Measurements from ENCODE around the gene TBC1D1. TPM values are rescaled to one million over a fixed set of nuclear protein-coding genes. Genes with fewer than 3 reads are reported as not detected.
A peak's percentile ranks its signal among the peaks of the same experiment; 100 is the strongest.

Gene TBC1D1
- total RNA-seq, 1 donor = 59.9 TPM

DNA sequence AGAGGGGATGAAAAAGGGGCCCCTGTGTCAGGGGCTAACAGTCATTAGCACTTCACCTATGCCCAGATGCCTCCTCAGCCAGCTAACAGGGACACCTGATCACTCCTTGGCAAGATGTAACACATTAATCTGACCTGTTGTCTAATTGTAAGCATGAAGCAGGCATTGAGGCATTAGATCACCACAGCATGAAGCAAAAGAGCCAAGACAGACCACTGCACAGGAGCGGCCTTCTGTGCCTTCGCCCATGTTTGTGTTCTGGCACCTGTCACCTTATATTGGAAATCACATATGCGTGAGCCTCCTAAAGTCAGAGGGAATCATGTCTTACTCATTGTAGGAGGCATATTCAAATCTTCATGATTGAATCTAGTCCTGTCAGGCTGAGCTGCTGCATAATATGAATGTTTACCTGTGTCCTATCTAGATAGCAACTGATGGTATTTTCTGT, 117.7 kb downstream of the TBC1D1 start:
- no peak overlapping the region for H3K4me3 ChIP-seq (ENCODE audit: low read depth, low read length)
- TF ChIP-seq, protein P1, sequence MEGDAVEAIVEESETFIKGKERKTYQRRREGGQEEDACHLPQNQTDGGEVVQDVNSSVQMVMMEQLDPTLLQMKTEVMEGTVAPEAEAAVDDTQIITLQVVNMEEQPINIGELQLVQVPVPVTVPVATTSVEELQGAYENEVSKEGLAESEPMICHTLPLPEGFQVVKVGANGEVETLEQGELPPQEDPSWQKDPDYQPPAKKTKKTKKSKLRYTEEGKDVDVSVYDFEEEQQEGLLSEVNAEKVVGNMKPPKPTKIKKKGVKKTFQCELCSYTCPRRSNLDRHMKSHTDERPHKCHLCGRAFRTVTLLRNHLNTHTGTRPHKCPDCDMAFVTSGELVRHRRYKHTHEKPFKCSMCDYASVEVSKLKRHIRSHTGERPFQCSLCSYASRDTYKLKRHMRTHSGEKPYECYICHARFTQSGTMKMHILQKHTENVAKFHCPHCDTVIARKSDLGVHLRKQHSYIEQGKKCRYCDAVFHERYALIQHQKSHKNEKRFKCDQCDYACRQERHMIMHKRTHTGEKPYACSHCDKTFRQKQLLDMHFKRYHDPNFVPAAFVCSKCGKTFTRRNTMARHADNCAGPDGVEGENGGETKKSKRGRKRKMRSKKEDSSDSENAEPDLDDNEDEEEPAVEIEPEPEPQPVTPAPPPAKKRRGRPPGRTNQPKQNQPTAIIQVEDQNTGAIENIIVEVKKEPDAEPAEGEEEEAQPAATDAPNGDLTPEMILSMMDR (IDR thresholded peaks at IDR 0.05; ENCODE audit: insufficient read depth, low read length) = no peak
- DNase-seq (ENCODE audit: low read depth) = no peak

DNA sequence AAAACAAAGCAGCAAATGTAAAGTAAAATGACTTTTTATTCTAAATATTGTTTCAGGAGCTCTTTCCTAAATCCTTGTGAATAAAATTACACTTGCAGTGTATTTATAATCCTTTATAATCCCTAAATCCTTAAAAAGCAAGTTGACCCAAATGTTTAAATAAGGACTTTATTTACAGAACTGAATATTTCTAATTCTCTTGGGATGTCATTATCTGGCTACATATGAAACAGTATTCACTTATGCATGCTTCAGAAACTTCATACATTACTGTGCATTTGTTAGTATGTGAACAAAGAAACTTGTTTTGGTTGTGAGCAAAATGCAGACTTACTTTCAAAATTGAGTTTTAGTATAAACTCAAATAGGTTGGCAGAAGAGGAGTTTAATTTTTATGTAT, 118.5 kb downstream of the TBC1D1 start:
- no peak overlapping the region for H3K4me3 ChIP-seq (ENCODE audit: low read depth, low read length)
- DNase-seq (ENCODE audit: low read depth) = no peak
- TF ChIP-seq, protein P1 (IDR thresholded peaks at IDR 0.05; ENCODE audit: insufficient read depth, low read length) = no peak

DNA sequence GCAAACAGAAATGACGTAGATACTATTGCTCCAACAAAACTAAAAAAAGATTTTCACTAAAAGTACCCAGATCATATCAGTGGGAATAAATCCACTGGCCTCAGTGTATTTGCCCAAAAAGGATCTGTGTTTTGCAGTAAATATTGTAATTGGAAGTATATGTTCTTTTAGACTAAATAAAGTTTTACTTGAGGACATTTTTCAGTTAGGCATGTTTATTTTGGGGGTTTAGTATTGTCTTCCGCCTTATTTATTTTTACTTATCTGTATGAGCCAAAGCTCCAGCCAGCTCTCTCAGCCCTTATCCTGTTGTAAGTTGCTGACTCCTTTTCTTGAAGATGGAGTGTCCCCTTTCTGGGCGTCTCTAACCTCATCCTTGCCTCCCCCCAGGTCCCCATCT, 119.1 kb downstream of the TBC1D1 start:
- TF ChIP-seq, protein P1 (IDR thresholded peaks at IDR 0.05; ENCODE audit: insufficient read depth, low read length) = no peak
- H3K4me3 ChIP-seq (ENCODE audit: low read depth, low read length) = no peak overlapping the region
- no peak for DNase-seq (ENCODE audit: low read depth)

DNA sequence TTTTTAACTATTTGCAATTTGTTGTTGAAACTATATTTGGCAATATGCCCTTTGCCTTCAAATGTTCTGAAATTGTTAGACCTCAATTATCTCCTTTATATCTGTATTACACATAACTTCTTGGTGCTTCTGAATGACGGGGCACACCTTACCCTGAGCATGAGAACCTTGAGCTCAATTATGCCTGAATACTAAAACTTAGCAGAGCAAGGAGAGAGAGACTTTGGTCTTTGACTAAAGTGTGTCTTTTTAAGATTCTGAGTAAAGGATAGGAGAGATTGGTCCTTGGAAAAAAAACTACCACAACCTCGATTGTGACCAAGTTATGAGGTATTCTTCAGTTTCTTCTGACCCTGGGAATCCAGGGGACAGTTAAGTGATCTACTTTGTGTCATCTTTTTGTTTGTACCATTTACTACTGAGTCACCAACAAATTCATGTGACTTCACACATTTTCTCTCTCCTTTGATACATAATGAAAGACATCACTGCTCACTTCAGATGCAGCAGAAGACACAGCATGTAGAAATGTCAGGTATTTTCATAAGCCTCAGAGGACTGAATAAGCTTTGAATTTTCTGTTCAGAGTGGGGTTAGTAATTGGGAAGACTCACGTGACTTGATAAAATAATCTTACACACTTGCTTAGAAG, 120.8 kb downstream of the TBC1D1 start:
- no peak overlapping the region for H3K4me3 ChIP-seq (ENCODE audit: low read depth, low read length)
- TF ChIP-seq, protein P1 (IDR thresholded peaks at IDR 0.05; ENCODE audit: insufficient read depth, low read length) = no peak
- no peak for DNase-seq (ENCODE audit: low read depth)

DNA sequence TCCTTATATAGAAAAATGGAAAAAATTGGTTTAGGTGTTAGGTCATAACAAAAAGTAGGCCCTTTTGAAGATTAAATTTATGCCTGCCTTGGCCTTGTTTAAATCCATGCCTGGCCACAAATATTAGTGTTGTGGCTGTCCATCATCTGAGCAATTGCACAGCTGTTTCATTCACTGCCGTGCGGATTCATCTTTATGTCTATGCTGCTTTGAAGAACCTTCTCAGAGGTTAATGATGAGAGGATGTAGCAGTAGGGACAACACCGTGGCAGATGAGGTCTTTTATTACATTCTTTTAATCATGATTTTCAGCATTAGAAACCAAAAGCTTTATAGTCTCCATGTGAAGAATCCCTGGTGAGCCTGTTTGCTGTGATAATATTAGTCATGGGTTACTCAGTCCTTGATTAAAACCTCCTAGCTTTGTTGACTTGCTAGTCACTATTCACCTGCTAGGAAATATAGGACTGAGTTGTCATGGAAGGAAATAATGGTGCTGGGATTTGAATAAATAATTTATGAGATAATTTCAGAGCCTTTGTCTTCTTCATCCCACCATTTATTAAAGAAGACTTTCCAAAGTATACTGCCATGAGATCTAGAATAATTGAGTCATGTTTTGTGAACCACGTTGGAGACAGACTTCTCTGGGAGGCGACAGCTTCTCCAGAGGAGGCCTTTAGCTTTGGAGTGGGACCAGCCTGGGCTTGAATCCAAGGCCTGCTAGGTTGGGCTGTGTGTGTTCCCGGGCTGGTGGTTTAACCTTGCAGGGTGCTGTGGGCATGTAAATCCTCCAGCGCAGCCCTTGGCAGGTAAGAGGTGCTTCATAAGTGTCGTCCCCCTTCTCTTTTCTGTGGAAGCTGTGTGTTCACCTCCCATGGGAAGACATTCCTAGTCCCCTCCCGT, 122.8 kb downstream of the TBC1D1 start:
- H3K4me3 ChIP-seq (ENCODE audit: low read depth, low read length) = no peak overlapping the region
- TF ChIP-seq, protein P1 (IDR thresholded peaks at IDR 0.05; ENCODE audit: insufficient read depth, low read length) = no peak
- peak; percentile 40 for DNase-seq (ENCODE audit: low read depth)

DNA sequence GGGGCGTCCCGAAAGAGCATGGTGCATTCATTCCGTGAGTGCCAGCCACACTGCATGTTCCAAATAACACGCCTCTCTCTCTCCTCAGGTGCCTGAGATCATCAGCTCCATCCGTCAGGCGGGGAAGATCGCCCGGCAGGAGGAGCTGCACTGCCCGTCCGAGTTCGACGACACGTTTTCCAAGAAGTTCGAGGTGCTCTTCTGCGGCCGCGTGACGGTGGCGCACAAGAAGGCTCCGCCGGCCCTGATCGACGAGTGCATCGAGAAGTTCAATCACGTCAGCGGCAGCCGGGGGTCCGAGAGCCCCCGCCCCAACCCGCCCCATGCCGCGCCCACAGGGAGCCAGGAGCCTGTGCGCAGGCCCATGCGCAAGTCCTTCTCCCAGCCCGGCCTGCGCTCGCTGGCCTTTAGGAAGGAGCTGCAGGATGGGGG, 123.6 kb downstream of the TBC1D1 start:
- no peak for DNase-seq (ENCODE audit: low read depth)
- TF ChIP-seq, protein P1 (IDR thresholded peaks at IDR 0.05; ENCODE audit: insufficient read depth, low read length) = no peak
- H3K4me3 ChIP-seq (ENCODE audit: low read depth, low read length) = no peak overlapping the region

All from fibroblast of the aortic adventitia (primary cell).